Measurements from ENCODE around the gene CEBPG.

Gene CEBPG

DNA sequence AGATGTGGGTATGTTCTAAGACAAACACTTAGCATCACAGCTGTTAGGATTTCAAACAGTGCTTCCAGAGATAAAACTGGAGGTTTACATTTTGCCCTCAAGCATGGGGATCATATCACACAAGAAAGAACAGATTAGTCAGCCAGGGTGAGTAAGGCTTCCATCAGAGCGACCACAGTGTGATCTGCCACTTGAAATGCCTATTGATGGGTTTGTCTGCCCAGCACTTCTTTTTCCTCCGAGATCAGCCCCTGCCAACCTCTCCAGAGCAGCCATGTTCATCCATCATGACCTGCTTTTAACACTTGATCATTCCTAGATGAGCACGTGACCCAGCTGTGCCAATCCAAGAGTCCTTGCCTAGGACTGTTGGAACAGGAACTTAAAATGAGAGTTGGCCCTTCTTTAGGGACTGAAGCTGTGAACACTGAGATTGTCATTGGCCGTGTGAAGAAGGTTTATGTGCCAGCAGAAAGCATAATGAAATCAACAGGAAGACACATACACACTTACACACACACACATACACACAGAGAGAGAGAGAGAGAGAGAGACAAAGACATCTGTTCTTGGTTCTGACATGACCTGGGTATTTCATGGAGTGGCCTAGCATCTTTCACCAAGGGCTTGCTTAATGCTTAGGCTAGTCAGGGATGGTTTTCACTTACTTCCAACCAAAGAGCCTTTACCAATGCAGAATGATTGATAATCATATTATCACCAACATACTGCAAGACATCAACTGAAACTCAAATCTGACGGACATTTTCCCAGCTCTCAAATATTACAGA, 5.2 kb upstream of the CEBPG start:
- TF ChIP-seq, protein P1, sequence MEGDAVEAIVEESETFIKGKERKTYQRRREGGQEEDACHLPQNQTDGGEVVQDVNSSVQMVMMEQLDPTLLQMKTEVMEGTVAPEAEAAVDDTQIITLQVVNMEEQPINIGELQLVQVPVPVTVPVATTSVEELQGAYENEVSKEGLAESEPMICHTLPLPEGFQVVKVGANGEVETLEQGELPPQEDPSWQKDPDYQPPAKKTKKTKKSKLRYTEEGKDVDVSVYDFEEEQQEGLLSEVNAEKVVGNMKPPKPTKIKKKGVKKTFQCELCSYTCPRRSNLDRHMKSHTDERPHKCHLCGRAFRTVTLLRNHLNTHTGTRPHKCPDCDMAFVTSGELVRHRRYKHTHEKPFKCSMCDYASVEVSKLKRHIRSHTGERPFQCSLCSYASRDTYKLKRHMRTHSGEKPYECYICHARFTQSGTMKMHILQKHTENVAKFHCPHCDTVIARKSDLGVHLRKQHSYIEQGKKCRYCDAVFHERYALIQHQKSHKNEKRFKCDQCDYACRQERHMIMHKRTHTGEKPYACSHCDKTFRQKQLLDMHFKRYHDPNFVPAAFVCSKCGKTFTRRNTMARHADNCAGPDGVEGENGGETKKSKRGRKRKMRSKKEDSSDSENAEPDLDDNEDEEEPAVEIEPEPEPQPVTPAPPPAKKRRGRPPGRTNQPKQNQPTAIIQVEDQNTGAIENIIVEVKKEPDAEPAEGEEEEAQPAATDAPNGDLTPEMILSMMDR (IDR thresholded peaks at IDR 0.05; ENCODE audit: control insufficient read depth, extremely low read depth, insufficient read depth) = no peak
- H3K4me3 ChIP-seq (ENCODE audit: low read depth, low read length) = no peak overlapping the region
- DNase-seq (ENCODE audit: low read depth) = no peak

- no peak overlapping the region for H3K4me3 ChIP-seq (ENCODE audit: low read depth, low read length)
- no peak for DNase-seq (ENCODE audit: low read depth)
- TF ChIP-seq, protein P1 (IDR thresholded peaks at IDR 0.05; ENCODE audit: control insufficient read depth, extremely low read depth, insufficient read depth) = no peak
Measured at GRCh38 chr19:33370783-33371182, 2.7 kb upstream of the CEBPG start.

DNA sequence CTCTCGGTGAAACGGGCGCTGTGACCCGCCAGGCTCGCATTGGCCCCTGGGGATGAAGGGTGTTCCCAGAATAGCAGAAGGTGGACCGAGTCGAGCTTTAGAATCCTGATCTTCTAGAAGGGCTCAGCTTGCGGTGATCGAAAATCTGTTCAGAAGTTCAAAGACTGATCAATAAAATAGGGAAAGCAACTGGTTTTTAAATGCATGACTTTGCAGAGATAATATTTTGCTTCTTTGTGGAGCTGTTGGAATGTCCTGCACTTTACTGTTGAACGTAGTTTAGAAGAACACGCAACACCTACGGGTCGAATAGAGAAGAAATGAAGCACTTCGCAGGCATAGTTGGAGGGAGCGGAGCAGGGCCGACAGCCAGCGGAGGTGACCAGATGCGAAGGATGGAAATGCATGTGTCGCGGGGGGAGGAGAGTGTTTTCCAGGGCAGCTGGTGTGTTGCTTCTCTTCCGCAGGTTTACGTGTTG, 766 bp downstream of the CEBPG start:
- TF ChIP-seq, protein P1 (IDR thresholded peaks at IDR 0.05; ENCODE audit: control insufficient read depth, extremely low read depth, insufficient read depth) = 0 out of 2 replicates have a peak, but pooled peaks have one; percentile 10
- DNase-seq (ENCODE audit: low read depth) = no peak
- peak overlapping the region; percentile 85 for H3K4me3 ChIP-seq (ENCODE audit: low read depth, low read length)

GRCh38 chr19:33375156-33375836, 1.8 kb downstream of the CEBPG start:
- peak overlapping the region; percentile 85 for H3K4me3 ChIP-seq (ENCODE audit: low read depth, low read length)
- DNase-seq (ENCODE audit: low read depth) = no peak
- TF ChIP-seq, protein P1 (IDR thresholded peaks at IDR 0.05; ENCODE audit: control insufficient read depth, extremely low read depth, insufficient read depth) = no peak

- no peak for DNase-seq (ENCODE audit: low read depth)
- TF ChIP-seq, protein P1 (IDR thresholded peaks at IDR 0.05; ENCODE audit: control insufficient read depth, extremely low read depth, insufficient read depth) = no peak
- no peak overlapping the region for H3K4me3 ChIP-seq (ENCODE audit: low read depth, low read length)
Measured at GRCh38 chr19:33375837-33376159, 2.3 kb downstream of the CEBPG start.

DNA sequence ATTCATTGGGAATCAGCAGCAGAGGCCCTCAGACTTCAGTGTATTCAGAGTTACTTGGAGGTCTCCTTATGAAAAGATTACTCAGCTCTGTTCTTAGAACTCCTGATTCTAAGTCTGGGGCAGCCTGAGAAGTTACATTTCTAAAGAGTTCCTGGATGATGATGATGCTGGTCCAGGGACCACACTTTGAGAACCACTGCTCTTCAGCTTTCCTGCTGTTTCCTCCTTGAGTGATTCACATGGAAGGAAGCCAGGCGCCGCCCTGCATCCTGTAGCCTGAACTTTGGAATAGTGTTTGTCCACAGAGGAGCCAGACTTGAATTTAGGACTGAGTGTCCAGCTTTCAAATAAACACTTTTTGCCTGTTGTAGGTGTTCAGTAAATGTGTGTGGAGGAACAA, 2.9 kb downstream of the CEBPG start:
- TF ChIP-seq, protein P1 (IDR thresholded peaks at IDR 0.05; ENCODE audit: control insufficient read depth, extremely low read depth, insufficient read depth) = no peak
- H3K4me3 ChIP-seq (ENCODE audit: low read depth, low read length) = no peak overlapping the region
- DNase-seq (ENCODE audit: low read depth) = peak; percentile 54
